Stimulated activated naive CD4-positive, alpha-beta T cell treated with Interleukin-2 at 50 U/mL for 16 hours (primary cell): Measurements from ENCODE around the gene ARL5A.

Experiments used
- DNase-seq: peaks from one replicate; lab custom pipeline; 2025; lab: John Stamatoyannopoulos, UW

Gene ARL5A

DNA sequence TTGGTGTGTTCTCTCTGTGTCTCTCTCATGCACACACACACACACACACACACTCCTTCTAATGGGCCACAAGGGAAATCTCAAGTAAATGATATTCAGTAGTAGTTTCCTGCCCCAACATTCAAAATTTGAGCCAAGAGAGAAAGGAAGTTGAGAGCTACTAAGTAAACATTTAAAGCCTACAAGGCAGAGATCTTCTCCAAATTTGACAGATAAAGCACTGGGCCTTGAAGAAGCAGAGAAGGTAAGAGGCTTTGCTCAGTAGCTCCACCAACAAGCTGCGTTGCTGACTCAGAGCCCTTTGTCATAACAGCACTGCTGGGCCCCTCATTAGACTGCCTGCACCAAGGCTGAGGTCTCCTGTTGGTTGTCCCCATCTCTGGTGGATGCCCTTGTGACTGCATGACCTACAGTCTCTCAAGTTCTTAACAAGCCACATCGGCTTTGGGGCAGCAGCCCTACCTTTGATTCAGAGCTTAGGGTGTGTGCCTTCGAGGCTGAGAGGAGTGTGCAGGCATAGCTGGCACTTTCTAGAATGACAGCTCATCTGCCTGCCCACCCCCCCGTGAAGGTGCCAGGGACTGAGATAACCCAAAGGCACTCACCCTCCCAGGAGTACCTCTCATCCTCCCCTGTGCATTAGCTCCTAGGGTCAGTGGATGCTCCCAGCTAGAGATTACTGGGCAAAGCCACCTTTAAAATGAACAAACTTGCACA is 61.6 kb downstream of the ARL5A start:
- no peak for DNase-seq

DNA sequence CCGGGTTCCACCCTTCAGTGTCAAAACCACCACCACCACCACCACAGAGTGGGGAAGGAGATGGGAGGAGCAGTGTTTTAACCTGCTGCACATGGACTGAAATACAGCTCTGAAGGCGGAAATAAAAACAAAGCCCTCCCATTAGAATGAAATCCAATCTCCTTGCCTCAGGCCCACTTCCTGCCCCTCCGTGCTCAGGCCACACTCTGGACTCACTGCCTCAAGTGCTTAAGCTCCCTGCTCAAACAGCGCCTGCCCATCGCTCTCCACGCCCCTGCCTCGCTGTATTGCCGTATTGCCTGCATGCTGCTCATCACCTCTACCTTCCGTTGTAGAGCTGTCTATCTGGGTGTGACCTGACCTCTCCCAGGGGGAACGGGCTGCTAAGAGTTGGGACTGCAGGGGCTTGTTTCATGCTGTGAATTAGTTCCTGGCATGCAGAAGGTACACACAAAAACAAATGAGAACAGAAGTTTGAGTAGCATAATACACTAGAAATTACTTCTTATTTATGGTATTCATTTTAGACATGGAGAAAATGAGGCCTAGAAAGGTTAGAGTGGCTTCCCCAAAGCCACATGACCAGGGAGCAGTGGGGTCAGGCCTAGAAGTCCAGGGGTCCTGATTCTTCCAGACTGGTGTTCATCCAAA is 62.3 kb downstream of the ARL5A start:
- DNase-seq, result no peak

DNA sequence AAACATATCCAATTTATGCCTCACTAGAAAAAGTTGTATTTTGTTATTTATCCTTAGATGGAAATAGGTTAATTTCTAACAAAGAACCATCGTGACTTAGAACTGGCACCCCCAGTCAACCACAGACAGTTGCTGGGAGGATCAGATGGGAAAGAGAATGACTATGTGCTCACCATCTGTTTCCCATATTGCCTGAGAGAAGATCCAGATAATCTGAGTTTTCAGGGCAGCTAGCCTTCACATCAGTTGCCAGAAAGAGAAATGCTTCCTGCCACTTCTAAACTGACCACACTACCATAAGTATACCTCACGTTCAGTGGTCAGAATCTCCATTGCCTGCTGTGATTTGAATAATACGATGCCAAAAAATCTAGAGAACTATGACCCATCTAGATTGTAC is 65.5 kb downstream of the ARL5A start:
- DNase-seq, result no peak

DNA sequence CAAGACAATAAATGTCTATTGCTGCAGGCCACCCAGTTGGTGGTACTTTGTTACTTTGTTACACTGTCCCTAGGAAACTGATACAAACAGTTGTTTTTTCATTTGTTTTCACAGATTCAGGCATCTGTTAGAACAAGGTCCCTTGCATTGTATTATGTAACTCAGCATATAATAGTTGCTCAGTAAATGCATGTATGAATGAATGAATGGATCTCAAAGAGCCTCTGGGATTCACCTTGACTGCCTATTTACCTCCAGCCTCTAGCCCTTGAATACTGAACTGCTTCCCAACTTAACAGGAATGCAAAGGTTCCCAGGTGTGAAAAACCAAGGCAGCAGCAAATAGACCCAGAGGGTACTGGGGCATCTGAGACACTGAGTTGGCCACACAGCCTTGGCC is 66.5 kb downstream of the ARL5A start:
- DNase-seq, result no peak

DNA sequence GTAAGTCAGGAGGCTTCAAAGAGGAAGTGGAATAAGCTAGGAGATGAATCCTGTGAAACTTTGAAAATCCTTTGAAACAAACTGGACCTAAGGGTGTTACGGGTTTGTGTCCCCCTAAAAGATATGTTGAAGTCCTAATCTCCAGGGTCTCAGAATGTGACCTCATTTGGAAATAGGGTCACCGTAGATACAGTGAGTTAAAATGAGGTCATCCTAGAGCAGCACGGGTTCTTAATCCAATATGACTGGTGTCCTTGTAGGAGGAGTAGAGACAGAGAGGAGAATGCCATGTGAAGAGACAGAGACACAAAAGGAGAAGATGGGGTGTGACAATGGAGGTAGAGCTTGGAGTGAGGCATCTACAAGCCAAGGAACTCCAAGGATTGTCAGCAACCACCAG is 67.0 kb downstream of the ARL5A start:
- DNase-seq, result no peak

DNA sequence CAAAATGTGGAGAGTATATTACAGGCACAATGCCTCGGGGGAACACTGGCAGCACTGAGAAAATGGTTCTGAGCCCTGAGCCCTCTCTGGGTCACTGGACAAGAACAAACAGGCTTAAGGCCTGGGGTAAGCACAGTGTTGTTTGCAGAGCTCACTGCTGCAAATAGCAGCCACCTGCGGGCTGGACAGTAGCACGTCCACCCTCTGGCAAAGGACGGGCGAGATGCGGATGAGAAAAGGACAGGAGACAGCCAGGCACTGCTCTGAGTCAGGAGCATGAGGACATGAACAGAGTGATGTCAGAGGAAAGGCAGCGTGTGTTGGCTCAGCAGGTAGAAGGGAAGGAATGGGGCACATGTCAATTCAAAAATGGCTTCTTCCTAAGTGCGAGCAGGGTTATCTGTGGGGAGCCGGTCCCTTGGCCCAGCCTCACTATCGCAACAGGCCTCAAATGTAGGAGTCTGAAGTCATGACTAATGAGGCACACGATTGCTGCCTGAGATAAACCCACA is 68.0 kb downstream of the ARL5A start:
- no peak for DNase-seq

DNA sequence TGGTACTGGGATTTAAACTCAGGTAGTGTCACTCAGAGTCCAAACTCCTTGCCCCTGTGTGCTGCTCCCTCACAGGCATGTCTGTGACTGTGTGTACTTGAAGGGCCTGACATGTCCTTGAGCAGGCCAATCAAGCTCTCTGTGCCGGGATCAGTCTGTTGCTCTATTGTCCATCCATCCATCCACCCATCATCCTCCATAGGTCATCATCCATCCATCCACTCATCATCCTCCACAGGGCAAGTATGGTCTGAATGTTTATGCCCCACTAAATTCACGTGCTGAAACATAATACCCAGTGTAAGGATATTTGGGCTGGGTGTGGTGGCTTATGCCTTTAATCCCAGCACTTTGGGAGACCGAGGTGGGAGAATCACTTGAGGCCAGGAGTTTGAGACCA is 69.5 kb downstream of the ARL5A start:
- DNase-seq, result no peak

DNA sequence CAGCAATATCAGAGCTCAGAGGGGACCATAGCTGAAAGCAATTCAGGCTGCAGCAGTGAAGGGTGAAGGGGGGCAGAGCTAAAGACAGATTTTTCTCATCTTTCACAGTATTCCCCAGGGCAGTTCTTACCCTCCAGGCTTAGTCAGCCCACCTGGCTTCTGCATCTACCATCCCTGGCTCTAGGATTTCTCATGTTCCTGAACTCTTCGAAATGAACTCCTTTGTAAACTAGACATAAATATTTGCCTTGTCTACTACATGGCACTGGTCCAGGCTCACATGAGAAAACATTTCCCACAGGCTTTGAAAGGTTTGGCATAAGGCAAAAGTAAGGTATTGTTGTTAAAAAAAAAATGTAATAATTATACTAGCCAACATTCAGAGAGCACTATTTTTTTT is 70.4 kb downstream of the ARL5A start:
- no peak for DNase-seq

DNA sequence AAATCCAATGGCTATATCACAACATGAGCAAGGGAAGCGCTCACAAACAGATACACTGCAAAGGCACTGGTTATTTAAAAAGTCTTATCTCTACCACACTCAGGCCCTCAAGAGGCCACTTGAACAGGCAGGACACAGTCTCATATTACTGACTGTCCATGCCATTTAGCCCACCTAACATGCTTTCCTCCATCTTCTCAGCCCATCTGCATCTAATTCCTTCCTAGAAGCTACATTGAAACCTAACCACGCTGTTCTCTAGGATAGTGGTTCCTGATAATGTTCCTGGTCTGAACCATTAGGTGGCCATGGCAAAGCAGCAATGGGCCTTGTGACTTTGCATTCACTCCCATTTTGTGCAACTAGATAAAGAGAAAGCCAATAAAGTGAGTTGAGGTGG is 71.4 kb downstream of the ARL5A start:
- DNase-seq, result no peak

DNA sequence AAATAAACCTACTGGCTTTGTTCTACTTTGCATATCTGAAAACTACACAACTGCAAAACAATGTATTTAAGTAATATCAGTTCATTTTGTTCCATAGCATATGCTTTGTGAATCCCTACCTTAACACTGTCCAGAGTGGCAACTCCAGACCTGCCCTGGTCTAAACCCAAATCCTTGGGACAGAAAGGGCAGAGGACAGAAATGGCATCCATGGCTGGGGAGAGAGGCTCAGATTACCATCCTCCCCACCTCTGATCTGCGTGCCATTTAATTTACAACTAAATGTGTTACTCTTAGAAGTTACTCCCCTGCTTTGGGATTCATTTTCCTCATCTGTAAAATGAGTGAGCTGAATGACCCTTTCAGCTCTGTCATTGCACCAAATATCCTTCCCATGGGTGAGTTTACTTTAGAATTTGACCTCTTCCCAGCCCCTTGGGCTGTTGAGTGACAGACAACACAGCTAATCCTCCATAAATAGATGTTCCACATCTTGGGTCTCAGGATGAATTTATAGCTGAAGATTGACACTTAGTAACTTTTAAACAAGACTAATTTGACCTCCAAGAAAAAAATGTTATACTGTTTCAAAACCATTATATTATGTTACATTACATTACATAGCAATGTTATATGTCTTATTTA is 73.8 kb downstream of the ARL5A start:
- DNase-seq, result no peak

DNA sequence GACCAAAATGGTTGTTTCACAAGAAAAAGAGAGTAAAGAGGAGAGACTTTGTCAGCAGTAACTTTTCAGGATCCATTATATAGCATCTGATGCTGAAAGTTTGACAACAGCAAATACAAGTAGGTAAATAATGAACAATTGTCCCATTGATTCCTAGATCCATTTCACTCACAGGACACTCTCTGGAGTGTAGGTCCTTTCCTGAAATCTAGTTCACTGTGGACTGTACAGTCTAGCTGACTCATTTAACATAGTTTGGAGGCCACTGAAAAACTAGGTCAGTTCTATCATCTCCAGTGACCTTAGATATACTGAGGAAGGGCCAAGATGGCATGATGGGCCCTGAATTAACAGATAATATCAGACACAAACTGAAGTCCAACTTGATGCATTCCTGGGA is 74.7 kb downstream of the ARL5A start:
- DNase-seq, result no peak
